Eye (tissue), 1 donor: ENCODE data around the gene DCAF6.
"Not testable (repeated sequence)": the region's sequence is repeated elsewhere in the genome, so short reads cannot be mapped to it uniquely, and the experiment has no call there.

ENCODE experiments used
- DNase-seq: peaks from one replicate; pipeline ENCODE4 v3.0.0-alpha.2; 2015

Gene DCAF6

GRCh38 chr1:168035345-168035744 is 98.9 kb downstream of the DCAF6 start:
- DNase-seq: no peak

GRCh38 chr1:168042362-168042761 is 105.9 kb downstream of the DCAF6 start:
- no peak for DNase-seq

GRCh38 chr1:168045311-168045710 is 108.8 kb downstream of the DCAF6 start:
- DNase-seq: no peak

GRCh38 chr1:168050307-168050706 is 113.8 kb downstream of the DCAF6 start:
- DNase-seq: no peak

GRCh38 chr1:168050880-168051279 is 114.4 kb downstream of the DCAF6 start:
- DNase-seq: no peak

- DNase-seq: no peak
These were observed 117.2 kb downstream of the DCAF6 start for GRCh38 chr1:168053681-168054080.

- DNase-seq: no peak
These were observed 117.6 kb downstream of the DCAF6 start for GRCh38 chr1:168054117-168054516.

GRCh38 chr1:168056152-168056551 is 119.7 kb downstream of the DCAF6 start:
- DNase-seq: not testable (repeated sequence)

- no peak for DNase-seq
These were observed 120.9 kb downstream of the DCAF6 start for GRCh38 chr1:168057355-168057754.

GRCh38 chr1:168057921-168058320 is 121.4 kb downstream of the DCAF6 start:
- DNase-seq: no peak

- DNase-seq: no peak
These were observed 127.7 kb downstream of the DCAF6 start for GRCh38 chr1:168064216-168064615.

- DNase-seq: no peak
These were observed 129.0 kb downstream of the DCAF6 start for GRCh38 chr1:168065506-168065905.

GRCh38 chr1:168069384-168069783 is 132.9 kb downstream of the DCAF6 start:
- no peak for DNase-seq

GRCh38 chr1:168079761-168080160 is 143.3 kb downstream of the DCAF6 start:
- no peak for DNase-seq

- no peak for DNase-seq
These were observed 145.0 kb downstream of the DCAF6 start for GRCh38 chr1:168081373-168082007.

GRCh38 chr1:168082008-168082876 is 145.8 kb downstream of the DCAF6 start:
- DNase-seq: peak; percentile 86

GRCh38 chr1:168083456-168084325 is 147.2 kb downstream of the DCAF6 start:
- no peak for DNase-seq

- peak; percentile 71 for DNase-seq
These were observed 148.1 kb downstream of the DCAF6 start for GRCh38 chr1:168084396-168085231.

- DNase-seq: no peak
These were observed 149.0 kb downstream of the DCAF6 start for GRCh38 chr1:168085401-168085872.

GRCh38 chr1:168086438-168086837 is 150.0 kb downstream of the DCAF6 start:
- DNase-seq: peak; percentile 17

- DNase-seq: no peak
These were observed 151.2 kb downstream of the DCAF6 start for GRCh38 chr1:168087696-168088095.
